GM18517 (cell line): Measurements from ENCODE around the gene ACADL.

Source experiments
- ATAC-seq: cut with Tn5 transposase; IDR thresholded peaks from one replicate; pipeline ENCODE4 v1.9.1; 2021; ENCODE audit warnings: mild to moderate bottlenecking, moderate library complexity; ENCODE audit not compliant: unreplicated experiment

ACADL gene

DNA sequence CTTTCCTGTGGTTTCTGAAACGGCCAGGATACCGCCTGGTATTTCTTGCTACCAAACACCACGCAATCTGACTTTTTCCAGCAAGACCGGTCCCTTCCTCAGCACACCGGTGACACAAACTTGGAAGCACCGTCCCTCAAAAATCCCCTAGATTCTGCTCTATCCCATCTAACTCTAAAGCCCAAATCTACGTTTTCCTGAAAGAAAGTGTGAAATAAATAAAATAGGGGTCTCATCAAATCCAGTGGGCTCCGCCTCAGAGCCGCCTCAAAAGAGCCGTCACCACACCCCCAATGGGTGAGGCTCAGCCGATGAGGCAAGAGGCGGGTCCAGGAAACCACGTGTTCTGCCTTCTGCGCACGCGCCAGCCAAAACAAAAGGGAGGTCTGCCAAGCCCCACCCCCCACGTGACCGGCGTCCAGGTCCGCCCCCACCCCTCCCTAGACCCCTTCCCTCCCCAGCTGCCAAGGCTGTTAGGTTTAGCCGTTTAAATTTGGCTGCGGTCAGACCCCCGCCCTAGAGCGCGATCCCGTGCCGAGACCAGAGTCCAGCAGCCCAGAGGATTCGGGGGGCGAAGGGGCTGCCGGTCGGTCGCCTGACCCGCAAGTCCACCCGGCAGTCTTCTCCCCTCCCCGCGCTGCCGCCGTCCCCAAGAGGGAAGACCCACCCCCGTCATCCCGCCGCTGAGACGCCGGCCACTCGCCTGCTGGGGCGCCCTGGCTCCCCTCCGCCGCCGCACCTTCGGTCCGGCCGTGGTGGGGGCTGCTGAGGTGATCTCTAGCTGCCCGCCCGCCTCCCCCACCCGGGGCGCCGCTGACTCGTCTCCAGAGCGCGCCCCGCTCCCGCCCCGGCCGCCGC is 54.6 kb downstream of the ACADL start:
- ATAC-seq = peak; percentile 70

DNA sequence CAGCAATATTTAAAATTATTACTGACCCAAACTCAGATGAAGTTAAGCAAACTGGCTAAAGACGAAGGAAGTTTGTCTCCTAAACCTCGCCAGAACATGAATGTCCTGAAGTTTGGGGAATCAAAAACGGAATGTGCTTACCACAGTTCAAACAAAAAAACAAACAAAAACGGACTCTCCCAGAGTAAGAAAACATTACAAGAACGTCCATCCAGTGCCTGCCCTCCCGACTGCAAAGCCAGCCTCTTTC is 55.1 kb downstream of the ACADL start:
- ATAC-seq = no peak

DNA sequence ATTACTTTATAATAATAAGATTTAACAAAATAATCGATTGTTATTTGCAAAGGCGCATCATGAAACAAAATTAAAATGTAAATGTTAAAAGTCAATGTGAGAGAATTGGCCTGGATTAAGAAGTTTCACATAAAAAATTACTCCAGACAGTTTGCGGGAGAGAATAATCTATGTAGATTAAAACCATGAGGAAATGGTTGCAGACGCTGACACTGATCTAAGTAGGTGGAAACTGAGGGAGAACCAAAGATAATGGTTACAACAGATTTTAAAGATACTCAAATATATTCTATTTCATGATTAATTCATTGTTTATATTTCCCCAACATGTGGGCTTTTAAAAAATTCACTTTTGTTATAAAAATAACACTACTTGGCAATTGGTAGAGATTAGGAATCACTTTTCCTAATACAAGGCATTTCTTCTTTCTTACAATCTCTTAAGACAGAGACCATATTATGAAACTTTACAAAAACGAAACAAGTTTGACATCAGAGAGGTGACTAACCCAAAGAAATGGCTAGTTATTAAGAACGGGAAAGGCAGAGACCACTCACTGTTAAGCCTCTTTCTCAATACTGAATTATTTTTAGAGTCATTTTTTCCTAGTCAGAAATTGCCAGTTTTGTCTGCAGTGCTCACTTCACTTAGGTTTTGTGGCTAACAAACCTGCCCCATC is 55.6 kb downstream of the ACADL start:
- peak; percentile 37 for ATAC-seq

DNA sequence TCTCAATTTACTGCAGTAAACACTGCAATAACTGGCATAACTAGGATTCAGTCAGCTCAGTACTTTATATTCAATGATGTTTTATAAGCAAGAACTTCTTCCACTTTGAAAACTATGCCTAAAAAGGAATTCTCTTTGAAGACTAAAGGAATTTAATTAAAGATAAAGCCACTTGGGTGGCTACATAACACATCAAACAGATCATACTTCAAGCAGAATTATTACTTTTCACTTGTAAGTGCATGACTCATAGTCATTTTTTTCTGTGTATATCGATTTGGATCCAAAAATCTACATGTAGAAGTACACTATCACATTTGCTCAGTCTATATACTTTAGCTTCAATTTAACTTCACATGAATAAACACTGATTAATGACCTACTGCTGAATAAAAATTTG is 58.0 kb downstream of the ACADL start:
- ATAC-seq = no peak

DNA sequence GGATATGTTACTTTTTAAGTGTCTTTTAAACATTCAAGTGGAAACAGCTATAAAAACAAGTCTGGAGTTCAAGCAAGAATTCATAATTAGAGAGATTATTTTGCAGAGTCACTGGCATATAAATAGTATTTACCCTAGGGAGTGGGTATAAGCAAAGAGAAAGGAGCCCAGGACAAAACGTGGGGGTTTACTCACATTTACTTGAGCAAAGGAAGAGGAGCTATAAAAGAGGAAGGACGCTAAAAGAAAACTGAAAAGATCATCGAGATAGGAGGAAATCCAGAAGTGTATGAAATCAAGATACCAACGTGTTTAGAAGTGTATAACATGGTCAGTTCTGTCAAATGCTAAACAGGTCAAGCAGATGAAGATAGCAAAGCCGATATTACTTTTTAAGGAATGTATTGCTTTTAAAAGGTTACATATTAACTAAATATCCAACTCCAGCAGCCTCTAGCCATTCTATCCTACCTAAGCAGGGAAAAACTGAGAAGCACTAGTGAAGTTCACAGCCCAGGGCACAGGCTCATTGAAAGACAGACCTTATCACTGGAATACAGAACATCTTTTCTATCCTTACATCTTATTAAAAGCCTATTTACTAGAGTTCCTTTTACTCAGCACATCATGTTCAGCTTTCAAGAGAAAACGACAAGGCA is 62.7 kb downstream of the ACADL start:
- no peak for ATAC-seq

GRCh38 chr2:210159059-210159458 is 66.2 kb downstream of the ACADL start:
- ATAC-seq = no peak

- no peak for ATAC-seq
Observed at GRCh38 chr2:210158236-210158635, 67.0 kb downstream of the ACADL start.

DNA sequence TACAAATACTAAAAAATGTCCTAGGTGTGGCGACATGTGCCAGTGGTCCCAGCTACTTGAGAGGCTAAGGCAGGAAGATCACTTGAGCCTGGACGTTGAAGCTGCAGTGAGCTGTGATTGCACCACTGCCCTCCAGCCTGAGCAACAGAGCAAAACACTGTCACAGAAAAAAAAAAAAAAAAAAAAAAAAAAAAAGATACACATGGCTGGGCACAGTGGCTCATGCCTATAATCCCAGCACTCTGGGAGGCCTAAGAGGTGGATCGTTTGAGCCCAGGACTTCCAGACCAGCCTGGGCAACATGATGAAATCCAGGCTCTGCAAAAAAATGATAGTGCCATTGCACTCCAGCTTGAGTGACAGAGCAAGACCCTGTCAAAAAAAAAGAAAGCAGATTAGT is 67.7 kb downstream of the ACADL start:
- no peak for ATAC-seq

DNA sequence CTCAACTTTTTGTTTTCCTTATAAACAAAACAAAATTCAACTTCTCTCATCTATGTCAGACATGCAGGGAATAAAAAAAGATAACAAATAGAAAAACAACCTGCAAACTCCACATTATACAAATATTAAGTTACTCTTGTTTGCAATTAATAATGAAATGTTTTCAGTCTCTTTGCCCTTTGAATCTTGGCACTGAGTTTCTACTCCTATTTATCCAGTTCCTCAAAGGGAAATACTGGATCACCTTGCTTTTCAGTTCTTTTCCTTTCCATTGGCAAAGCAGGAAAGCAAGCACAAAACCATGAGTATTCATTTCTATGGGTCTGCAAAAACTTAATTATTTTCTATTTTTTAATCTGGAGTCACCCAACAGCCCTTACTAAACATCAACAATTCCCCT is 77.6 kb downstream of the ACADL start:
- ATAC-seq = no peak
